ENCODE results near the gene MRPL23.

Gene MRPL23

DNA sequence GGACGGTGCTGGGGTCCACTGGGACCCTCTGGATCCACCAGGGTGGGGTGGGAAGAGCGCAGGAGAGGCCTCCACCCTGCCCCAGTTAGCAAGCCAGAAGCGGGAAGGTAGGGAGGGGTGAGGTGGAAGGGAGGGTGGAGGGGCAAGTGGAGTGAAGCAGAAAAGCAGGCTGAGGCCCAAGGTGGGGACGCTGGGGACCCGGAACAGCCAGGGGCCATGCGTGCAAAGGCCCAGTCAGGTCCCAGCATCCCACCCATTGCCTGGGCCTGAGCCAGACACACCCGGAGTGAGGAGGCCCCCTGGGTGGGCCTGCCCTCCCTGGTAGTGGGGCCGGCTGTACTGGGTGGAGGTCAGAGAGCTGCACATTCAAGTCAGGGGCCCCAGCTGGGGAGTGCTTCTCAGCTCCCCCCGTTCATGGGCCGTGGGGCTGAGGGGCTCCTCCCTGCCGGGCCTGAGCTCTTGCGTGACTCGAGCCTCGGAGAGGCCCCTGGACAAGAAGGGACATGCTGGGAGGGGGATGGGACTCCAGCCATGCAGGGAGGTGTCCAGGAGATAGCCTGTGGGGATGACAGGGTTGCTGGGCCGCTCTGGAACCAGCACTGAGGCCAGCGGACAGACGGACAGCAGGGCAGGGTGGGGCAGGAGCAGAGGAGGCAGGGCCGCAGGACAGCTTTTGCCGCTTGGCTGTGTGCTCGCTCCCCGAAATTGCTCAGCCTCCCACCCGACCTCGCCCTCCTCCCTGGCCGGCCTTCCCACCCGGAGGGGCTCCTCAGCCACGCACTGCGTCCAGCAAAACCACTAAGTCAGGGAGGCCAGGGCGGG is 19.9 kb upstream of the MRPL23 start:
- H3K27me3 ChIP-seq (ENCODE audit: insufficient read depth, low read length, poor library complexity): no peaks in the 10 kb centered on the region
- H3K27ac ChIP-seq (ENCODE audit: low read length): no peak overlapping the region
- DNase-seq (no peak), ATAC-seq (ENCODE audit: insufficient read depth, low read depth) (no peak)
- no peaks in the 10 kb centered on the region for H3K79me2 ChIP-seq (ENCODE audit: insufficient read depth, low read length)
- H3K9me3 ChIP-seq (ENCODE audit: insufficient read depth, low read length, severe bottlenecking): no peaks in the 10 kb centered on the region
- peaks cover 8% of the 10 kb centered on the region for H3K4me1 ChIP-seq (ENCODE audit: insufficient read depth, low read length)
- H3K9ac ChIP-seq (ENCODE audit: low read depth, low read length): no peak overlapping the region
- no peak overlapping the region for H3K4me3 ChIP-seq (ENCODE audit: low read depth in 1 of 2, low read length in 2 of 2)
- TF ChIP-seq, protein P1, sequence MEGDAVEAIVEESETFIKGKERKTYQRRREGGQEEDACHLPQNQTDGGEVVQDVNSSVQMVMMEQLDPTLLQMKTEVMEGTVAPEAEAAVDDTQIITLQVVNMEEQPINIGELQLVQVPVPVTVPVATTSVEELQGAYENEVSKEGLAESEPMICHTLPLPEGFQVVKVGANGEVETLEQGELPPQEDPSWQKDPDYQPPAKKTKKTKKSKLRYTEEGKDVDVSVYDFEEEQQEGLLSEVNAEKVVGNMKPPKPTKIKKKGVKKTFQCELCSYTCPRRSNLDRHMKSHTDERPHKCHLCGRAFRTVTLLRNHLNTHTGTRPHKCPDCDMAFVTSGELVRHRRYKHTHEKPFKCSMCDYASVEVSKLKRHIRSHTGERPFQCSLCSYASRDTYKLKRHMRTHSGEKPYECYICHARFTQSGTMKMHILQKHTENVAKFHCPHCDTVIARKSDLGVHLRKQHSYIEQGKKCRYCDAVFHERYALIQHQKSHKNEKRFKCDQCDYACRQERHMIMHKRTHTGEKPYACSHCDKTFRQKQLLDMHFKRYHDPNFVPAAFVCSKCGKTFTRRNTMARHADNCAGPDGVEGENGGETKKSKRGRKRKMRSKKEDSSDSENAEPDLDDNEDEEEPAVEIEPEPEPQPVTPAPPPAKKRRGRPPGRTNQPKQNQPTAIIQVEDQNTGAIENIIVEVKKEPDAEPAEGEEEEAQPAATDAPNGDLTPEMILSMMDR (IDR thresholded peaks at IDR 0.05; ENCODE audit: borderline replicate concordance, extremely low read depth, low read length, poor library complexity, severe bottlenecking): no peak
- TF ChIP-seq EZH2 (IDR thresholded peaks at IDR 0.05; ENCODE audit: borderline replicate concordance, low read depth, low read length, severe bottlenecking): no peak
- H2AFZ ChIP-seq (ENCODE audit: low read depth, low read length): no peak overlapping the region
- no peaks in the 10 kb centered on the region for H4K20me1 ChIP-seq (ENCODE audit: insufficient read depth, low read length)
- H3K36me3 ChIP-seq (ENCODE audit: insufficient read depth, low read length): no peaks in the 10 kb centered on the region
- H3K4me2 ChIP-seq (ENCODE audit: insufficient read depth, low read length): no peak overlapping the region

GRCh38 chr11:1927848-1928469 is 19.2 kb upstream of the MRPL23 start:
- ATAC-seq (ENCODE audit: insufficient read depth, low read depth): no peak
- H3K4me1 ChIP-seq (ENCODE audit: insufficient read depth, low read length): peaks cover 4% of the 10 kb centered on the region; the same call in 1 of the 2 replicates
- H3K27me3 ChIP-seq (ENCODE audit: insufficient read depth, low read length, poor library complexity): no peaks in the 10 kb centered on the region

DNA sequence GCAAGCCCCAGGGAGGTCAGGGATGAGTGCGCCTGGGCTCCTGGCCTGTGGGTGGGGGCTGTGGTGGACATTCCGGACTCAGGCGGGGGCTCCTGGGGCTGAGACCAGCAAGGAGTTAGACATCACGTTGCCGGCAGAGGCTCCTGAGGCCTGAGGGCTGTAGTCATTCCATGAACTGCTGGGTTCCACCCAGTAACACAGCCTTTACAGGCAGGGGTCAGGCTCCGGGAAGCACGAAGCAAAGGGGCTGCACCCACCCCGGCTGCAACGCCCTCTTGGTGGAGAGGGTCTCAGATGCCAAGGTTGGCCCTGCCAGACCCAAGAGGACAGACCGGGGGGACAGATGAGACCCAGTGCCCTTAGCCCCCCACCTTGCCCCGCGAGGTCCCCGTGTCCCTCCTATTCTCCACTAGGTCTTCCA is 18.7 kb upstream of the MRPL23 start:
- no peak for TF ChIP-seq EZH2 (IDR thresholded peaks at IDR 0.05; ENCODE audit: borderline replicate concordance, low read depth, low read length, severe bottlenecking)
- TF ChIP-seq, protein P1 (IDR thresholded peaks at IDR 0.05; ENCODE audit: borderline replicate concordance, extremely low read depth, low read length, poor library complexity, severe bottlenecking): no peak

More at GRCh38 chr11:1927848-1928469, 19.2 kb upstream of the MRPL23 start:
- Histone ChIP-seq H3K36me3 (ENCODE audit: insufficient read depth, low read length) (no peaks in the 10 kb centered on the region), H4K20me1 (ENCODE audit: insufficient read depth, low read length) (no peaks in the 10 kb centered on the region), H3K9me3 (ENCODE audit: insufficient read depth, low read length, severe bottlenecking) (no peaks in the 10 kb centered on the region), H3K9ac (ENCODE audit: low read depth, low read length) (no peak overlapping the region), H3K79me2 (ENCODE audit: insufficient read depth, low read length) (no peaks in the 10 kb centered on the region), H3K4me3 (ENCODE audit: low read depth in 1 of 2, low read length in 2 of 2) (no peak overlapping the region), H3K4me2 (ENCODE audit: insufficient read depth, low read length) (no peak overlapping the region), H3K27ac (ENCODE audit: low read length) (no peak overlapping the region), H2AFZ (ENCODE audit: low read depth, low read length) (no peak overlapping the region)
- no peak for TF ChIP-seq EZH2 (IDR thresholded peaks at IDR 0.05; ENCODE audit: borderline replicate concordance, low read depth, low read length, severe bottlenecking)
- TF ChIP-seq, protein P1 (IDR thresholded peaks at IDR 0.05; ENCODE audit: borderline replicate concordance, extremely low read depth, low read length, poor library complexity, severe bottlenecking): no peak
- no peak for DNase-seq

More for the DNA sequence above, 18.7 kb upstream of the MRPL23 start:
- Histone ChIP-seq H4K20me1 (ENCODE audit: insufficient read depth, low read length) (no peaks in the 10 kb centered on the region), H3K36me3 (ENCODE audit: insufficient read depth, low read length) (no peaks in the 10 kb centered on the region), H3K9me3 (ENCODE audit: insufficient read depth, low read length, severe bottlenecking) (no peaks in the 10 kb centered on the region), H3K4me3 (ENCODE audit: low read depth in 1 of 2, low read length in 2 of 2) (no peak overlapping the region), H3K79me2 (ENCODE audit: insufficient read depth, low read length) (no peaks in the 10 kb centered on the region), H3K27me3 (ENCODE audit: insufficient read depth, low read length, poor library complexity) (no peaks in the 10 kb centered on the region), H3K4me1 (ENCODE audit: insufficient read depth, low read length) (0 out of 2 replicates have a peak, but pooled peaks cover 2% of the 10 kb centered on the region), H3K27ac (ENCODE audit: low read length) (no peak overlapping the region), H2AFZ (ENCODE audit: low read depth, low read length) (no peak overlapping the region), H3K4me2 (ENCODE audit: insufficient read depth, low read length) (no peak overlapping the region), H3K9ac (ENCODE audit: low read depth, low read length) (no peak overlapping the region)
- no peak for ATAC-seq (ENCODE audit: insufficient read depth, low read depth)
- no peak for DNase-seq
